Brain microvascular endothelial cell (primary cell): Measurements from ENCODE around the gene LRRC28.

ENCODE experiments used
- DNase-seq: peaks from one replicate; pipeline ENCODE4 v3.0.0-alpha.2; 2020
- H3K27ac ChIP-seq: fragments of 250-450 bp; sonication (Bioruptor Pico); 2 replicates; pipeline ENCODE4 v1.5.1; 2020; ENCODE audit warnings: mild to moderate bottlenecking, moderate library complexity
- H3K27me3 ChIP-seq: fragments of 250-450 bp; sonication (Bioruptor Pico); replicated peaks from 2 replicates; pipeline ENCODE4 v1.5.1; 2020; ENCODE audit warnings: mild to moderate bottlenecking
- H3K36me3 ChIP-seq: fragments of 250-450 bp; sonication (Bioruptor Pico); replicated peaks from 2 replicates; pipeline ENCODE4 v1.5.1; 2020; ENCODE audit warnings: mild to moderate bottlenecking
- H3K4me3 ChIP-seq: 2 replicates; pipeline ENCODE4 v1.5.1; 2011; ENCODE audit warnings: low read depth, mild to moderate bottlenecking, control low read depth, low read length, moderate library complexity
- in situ Hi-C: cut with HindIII; loops from 2 replicates; pipeline ENCODE4 v1.10.0; 2017; ENCODE audit warnings: low sequenced_read_pairs, low pct_ligation_motif_present
- TF ChIP-seq, protein P1 (sequence below): IDR thresholded peaks from 2 replicates; pipeline ENCODE4 v1.5.1; 2011; ENCODE audit warnings: low read depth, mild to moderate bottlenecking, moderate library complexity, low read length, control low read depth, inconsistent platforms; ENCODE audit errors: missing control alignments

The LRRC28 gene

DNA sequence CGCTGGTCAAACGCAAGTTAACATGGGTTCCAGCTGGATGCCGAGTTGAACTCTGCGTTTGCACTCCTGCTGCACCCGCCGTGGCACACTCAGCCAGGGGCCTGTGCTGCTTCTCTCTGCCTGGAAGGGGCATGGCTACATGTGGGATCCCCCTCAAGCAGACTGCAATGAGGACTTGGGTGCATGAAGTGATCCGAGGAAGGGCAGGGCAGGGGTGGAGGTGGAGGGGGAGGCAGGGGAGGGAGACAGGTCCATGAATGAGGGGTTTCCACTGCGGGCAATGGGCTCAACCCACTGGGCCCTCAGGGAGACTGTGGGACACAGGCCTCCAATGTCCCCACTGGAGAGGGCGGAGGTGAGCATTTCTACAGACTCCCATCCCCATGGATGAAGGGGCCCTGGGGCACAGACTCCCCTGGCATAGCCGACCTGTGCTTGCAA, 172.9 kb downstream of the LRRC28 start:
- Histone ChIP-seq H3K27me3 (no peaks in the 10 kb centered on the region), H3K36me3 (no peaks in the 10 kb centered on the region), H3K27ac (no peak overlapping the region), H3K4me3 (no peak overlapping the region)
- in situ Hi-C loops, result no loop called here
- DNase-seq, result no peak
- TF ChIP-seq, protein P1, sequence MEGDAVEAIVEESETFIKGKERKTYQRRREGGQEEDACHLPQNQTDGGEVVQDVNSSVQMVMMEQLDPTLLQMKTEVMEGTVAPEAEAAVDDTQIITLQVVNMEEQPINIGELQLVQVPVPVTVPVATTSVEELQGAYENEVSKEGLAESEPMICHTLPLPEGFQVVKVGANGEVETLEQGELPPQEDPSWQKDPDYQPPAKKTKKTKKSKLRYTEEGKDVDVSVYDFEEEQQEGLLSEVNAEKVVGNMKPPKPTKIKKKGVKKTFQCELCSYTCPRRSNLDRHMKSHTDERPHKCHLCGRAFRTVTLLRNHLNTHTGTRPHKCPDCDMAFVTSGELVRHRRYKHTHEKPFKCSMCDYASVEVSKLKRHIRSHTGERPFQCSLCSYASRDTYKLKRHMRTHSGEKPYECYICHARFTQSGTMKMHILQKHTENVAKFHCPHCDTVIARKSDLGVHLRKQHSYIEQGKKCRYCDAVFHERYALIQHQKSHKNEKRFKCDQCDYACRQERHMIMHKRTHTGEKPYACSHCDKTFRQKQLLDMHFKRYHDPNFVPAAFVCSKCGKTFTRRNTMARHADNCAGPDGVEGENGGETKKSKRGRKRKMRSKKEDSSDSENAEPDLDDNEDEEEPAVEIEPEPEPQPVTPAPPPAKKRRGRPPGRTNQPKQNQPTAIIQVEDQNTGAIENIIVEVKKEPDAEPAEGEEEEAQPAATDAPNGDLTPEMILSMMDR, result no peak

DNA sequence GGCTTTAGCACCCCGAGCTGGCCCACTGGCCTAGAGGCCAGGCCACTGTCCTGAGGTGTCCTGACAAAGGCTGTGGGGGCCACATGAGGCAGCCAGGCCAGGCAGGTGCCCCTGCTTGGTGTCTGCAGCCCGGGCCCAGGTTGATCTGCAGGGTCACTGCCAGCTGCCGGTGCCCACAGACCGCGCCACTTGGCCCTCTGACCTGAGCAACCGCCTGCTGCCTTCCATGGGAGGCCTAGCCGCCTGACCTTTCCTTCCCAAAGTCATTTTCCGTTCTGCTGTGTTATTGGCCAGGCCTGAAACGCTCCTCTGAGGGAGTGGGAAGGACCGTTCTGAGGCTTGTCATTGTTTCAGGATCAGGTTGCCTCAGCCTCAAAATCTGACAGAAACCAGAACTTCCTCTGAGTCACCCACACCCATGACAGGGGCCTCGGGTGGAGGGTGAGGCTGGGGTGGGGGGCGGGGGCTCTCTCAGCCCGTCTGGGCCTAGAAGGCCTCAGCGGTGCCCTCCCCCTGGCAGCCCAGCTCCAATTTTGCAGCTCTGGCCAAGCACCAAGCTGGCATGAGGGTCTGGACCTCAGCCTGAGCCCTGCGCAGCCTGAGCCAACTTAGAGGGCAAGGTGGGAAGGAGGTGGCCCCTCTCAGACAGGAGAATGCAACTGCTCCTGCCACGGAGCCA, 173.8 kb downstream of the LRRC28 start:
- no peaks in the 10 kb centered on the region for H3K27me3 ChIP-seq

DNA sequence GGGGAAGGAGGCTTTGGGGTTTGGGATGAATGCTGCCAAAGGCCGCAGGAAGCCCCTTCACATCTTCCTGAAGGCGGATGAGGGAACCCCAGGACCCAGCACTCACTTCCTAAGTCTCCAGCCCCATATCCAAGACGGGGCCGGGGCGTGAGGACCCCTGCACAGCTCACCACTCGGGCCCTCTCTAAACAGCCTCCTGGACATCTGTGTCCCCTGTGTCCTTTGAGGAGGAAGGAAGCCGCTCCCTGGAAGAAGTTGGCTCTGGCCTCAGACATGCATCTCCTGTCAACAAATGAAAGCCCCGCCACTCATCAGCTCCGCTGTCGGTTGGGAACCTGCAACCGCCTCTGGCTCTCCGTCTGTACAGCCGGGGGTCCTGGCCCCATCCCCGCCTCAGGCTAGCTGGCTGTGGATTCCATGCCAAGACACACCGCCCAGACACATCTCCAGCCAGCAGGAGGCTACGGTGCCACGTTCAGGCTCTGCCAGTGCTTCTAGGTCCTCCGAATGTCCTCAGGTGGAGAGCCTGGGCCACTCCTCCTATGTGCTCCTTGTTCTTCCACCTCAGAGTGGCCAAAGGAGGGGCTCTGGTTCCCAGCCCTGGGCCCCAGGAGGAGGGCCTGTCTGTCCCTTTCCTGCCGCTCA, 174.5 kb downstream of the LRRC28 start:
- no peak overlapping the region for H3K4me3 ChIP-seq
- no peaks in the 10 kb centered on the region for H3K36me3 ChIP-seq
- TF ChIP-seq, protein P1, result peak; percentile 44
- H3K27me3 ChIP-seq, result no peaks in the 10 kb centered on the region
- in situ Hi-C loops, result no loop called here
- no peak for DNase-seq
- H3K27ac ChIP-seq, result peak overlapping the region; percentile 32

More for the DNA sequence above, 173.8 kb downstream of the LRRC28 start:
- Histone ChIP-seq H3K4me3 (no peak overlapping the region), H3K27ac (peak overlapping the region; percentile 32), H3K36me3 (no peaks in the 10 kb centered on the region)
- TF ChIP-seq, protein P1, result no peak
- in situ Hi-C loops, result no loop called here
- peak; percentile 71 for DNase-seq

DNA sequence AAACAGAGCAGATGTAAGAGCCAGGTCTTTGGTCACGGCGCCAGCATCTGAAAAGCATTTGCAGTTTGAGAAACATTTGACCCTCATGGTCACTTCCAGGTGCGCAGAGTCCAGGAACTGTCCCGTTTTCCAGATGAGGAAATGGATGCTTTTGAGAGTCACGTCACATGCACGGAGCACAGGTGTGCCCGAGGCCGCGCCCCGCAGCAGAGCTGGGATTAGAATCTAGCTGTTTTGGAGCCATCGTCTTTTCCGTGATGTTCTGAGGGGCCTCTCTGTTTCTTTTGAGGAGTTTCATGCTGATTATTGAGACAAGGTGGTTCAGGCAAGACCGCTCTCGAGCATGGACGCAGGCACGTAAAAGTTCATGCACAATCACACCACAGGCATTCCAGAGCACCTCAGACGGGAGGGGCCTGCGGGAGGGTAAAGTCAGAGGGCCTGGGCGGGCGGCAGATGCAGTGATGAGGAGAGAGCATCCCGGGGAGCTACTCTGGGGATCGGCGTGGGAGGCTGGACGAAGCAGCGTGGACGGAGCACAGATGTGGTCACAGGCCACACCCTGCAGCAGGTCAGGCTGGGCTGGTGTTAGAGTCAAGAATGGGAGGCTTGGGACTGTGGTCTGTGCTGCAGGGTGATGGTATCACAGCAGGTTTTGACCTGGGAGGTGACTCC, 175.3 kb downstream of the LRRC28 start:
- H3K36me3 ChIP-seq, result no peaks in the 10 kb centered on the region
- in situ Hi-C loops, result no loop called here
- no peak overlapping the region for H3K27ac ChIP-seq
- H3K27me3 ChIP-seq, result no peaks in the 10 kb centered on the region
- no peak for DNase-seq
- H3K4me3 ChIP-seq, result no peak overlapping the region
- TF ChIP-seq, protein P1, result no peak

DNA sequence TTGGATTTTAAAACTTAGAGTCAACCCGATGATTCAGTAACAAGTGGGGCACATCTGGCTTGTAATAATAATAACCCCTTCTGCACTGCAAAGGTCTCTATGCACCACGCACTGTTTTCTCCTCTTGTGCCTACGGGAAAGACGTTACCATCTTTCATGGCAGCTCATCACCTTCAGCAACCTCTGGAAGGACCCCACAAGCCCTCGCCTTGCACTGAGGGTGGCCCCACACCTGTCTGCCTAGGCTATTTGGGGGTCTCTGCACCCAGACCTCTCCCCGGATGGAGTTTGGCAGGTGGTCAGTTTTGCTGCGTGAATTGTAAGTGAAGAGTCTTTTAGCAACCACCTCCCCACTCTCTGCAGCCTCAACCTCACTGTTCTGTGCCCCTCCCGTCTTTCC, 175.9 kb downstream of the LRRC28 start:
- in situ Hi-C loops, result no loop called here
- no peak overlapping the region for H3K4me3 ChIP-seq
- no peak overlapping the region for H3K27ac ChIP-seq
- no peaks in the 10 kb centered on the region for H3K36me3 ChIP-seq
- no peaks in the 10 kb centered on the region for H3K27me3 ChIP-seq
- no peak for DNase-seq
- TF ChIP-seq, protein P1, result no peak
